GM12878 (cell line): ENCODE data around the gene CNTLN. TPM values are rescaled to one million over a fixed set of nuclear protein-coding genes. Genes with fewer than 3 reads are reported as not detected.

Experiments used
- ATAC-seq: fragments of 200-7000 bp; cut with Tn5 transposase; 3 replicates; pipeline ENCODE4 v1.9.1; 2020; ENCODE audit warnings: mild to moderate bottlenecking, moderate library complexity
- BruUV-seq: library from RNA; stranded (reverse); fragments of 400-500 nt; replicated peaks from 2 replicates; lab custom pipeline; 2021; lab: Mats Ljungman, UMichigan
- CTCF ChIA-PET: fragments of 300-600 bp; sonication (Branson Sonifier 250); formaldehyde crosslinking; extraction: SDS; loops from one replicate; lab custom pipeline; 2021; ENCODE audit warnings: inconsistent platforms; lab: Yijun Ruan, JAX
- POLR2A ChIA-PET: fragments of 350-600 bp; formaldehyde crosslinking; extraction: SDS; loops from one replicate; lab custom pipeline; 2021; ENCODE audit warnings: inconsistent platforms; lab: Charles Lee
- RAD21 ChIA-PET: fragments of 300-600 bp; sonication (Branson Sonifier 250); formaldehyde crosslinking; loops from one replicate; lab custom pipeline; 2023; ENCODE audit warnings: antibody characterized with exemption; ENCODE audit not compliant: unreplicated experiment; lab: Charles Lee
- SMC1A ChIA-PET: fragments of 300-600 bp; sonication (Branson Sonifier 250); formaldehyde crosslinking; loops from one replicate; lab custom pipeline; 2023; ENCODE audit not compliant: unreplicated experiment, uncharacterized antibody; lab: Charles Lee
- DNase-seq: peaks from one replicate; pipeline ENCODE4 v3.0.0-alpha.2; 2011; ENCODE audit warnings: low read depth, low spot score
- FAIRE-seq: peaks from 3 replicates; lab custom pipeline; 2011; peaks lifted over from hg19 to GRCh38; lab: Jason Lieb, UNC
- H2AFZ ChIP-seq: 2 replicates; pipeline ENCODE4 v1.6.0; 2011; ENCODE audit warnings: low read depth, low read length, control low read depth; ENCODE audit not compliant: control insufficient read depth
- H3K27ac ChIP-seq: 2 replicates; pipeline ENCODE4 v1.5.1; 2011; ENCODE audit warnings: control low read depth; ENCODE audit not compliant: control insufficient read depth, insufficient read depth
- H3K27me3 ChIP-seq, 2 experiments: replicated peaks in 1 of 2; 2 replicates each; pipeline versions ENCODE4 v1.6.0 to v1.6.1; 2011; ENCODE audit warnings: low read length in 1 of 2; ENCODE audit not compliant: control insufficient read depth in 2 of 2, insufficient read depth in 2 of 2
- H3K36me3 ChIP-seq, 2 experiments: 2 replicates each; pipeline ENCODE4 v1.5.1; 2011; ENCODE audit warnings: low read length in 1 of 2; ENCODE audit not compliant: control insufficient read depth in 2 of 2, insufficient read depth in 2 of 2
- H3K4me1 ChIP-seq: 2 replicates; pipeline ENCODE4 v1.6.1; 2011; ENCODE audit warnings: mild to moderate bottlenecking, low read length, moderate library complexity, mixed read lengths; ENCODE audit not compliant: control insufficient read depth, insufficient read depth
- H3K4me2 ChIP-seq: 2 replicates; pipeline ENCODE4 v1.6.0; 2011; ENCODE audit warnings: control low read depth; ENCODE audit not compliant: control insufficient read depth, insufficient read depth
- H3K4me3 ChIP-seq: fragments of 200-600 bp; sonication (generic); 2 replicates; pipeline ENCODE4 v1.5.1; 2016
- H3K79me2 ChIP-seq: 2 replicates; pipeline ENCODE4 v1.6.0; 2011; ENCODE audit warnings: low read length; ENCODE audit not compliant: control insufficient read depth, insufficient read depth
- H3K9ac ChIP-seq: 2 replicates; pipeline ENCODE4 v1.8.0; 2011; ENCODE audit warnings: low read length, control low read depth, mixed read lengths; ENCODE audit not compliant: control insufficient read depth, insufficient read depth
- H3K9me3 ChIP-seq: replicated peaks from 3 replicates; pipeline ENCODE4 v1.5.1; 2011; ENCODE audit warnings: mild to moderate bottlenecking, low read length; ENCODE audit not compliant: control insufficient read depth, insufficient read depth
- H4K20me1 ChIP-seq: 2 replicates; pipeline ENCODE4 v1.6.0; 2011; ENCODE audit not compliant: control insufficient read depth, insufficient read depth
- EGR1 ChIP-seq, 2 experiments: IDR thresholded peaks; 1 replicate in 1 of 2; 2 replicates in 1 of 2; pipeline ENCODE4 v1.6.1; 2011 to 2012; ENCODE audit warnings: low read depth in 2 of 2, low read length in 2 of 2, borderline replicate concordance in 1 of 2, mild to moderate bottlenecking in 1 of 2, moderate library complexity in 1 of 2
- NFYB ChIP-seq: IDR thresholded peaks from 2 replicates; pipeline ENCODE4 v1.6.1; 2011; ENCODE audit warnings: low read depth, mild to moderate bottlenecking, low read length, improper control_type of control experiment, moderate library complexity; ENCODE audit not compliant: insufficient read depth
- PBX3 ChIP-seq: IDR thresholded peaks from 2 replicates; pipeline ENCODE4 v1.6.1; 2011; ENCODE audit warnings: mild to moderate bottlenecking, low read depth, low read length, moderate library complexity; ENCODE audit not compliant: insufficient replicate concordance
- TBL1XR1 ChIP-seq: IDR thresholded peaks from 2 replicates; pipeline ENCODE4 v1.6.1; 2012; ENCODE audit warnings: low read depth, low read length, improper control_type of control experiment
- ZNF24 ChIP-seq: fragments of 450-650 bp; IDR thresholded peaks from 2 replicates; pipeline ENCODE4 v1.6.1; 2017; ENCODE audit warnings: antibody characterized with exemption, mild to moderate bottlenecking
- WGBS: methylation state at CpG from one replicate; pipeline ENCODE4 v1.1.6; 2016; ENCODE audit warnings: low lambda C conversion rate; ENCODE audit not compliant: insufficient replicate concordance, insufficient coverage; ENCODE audit errors: missing lambda C conversion rate; 5-methylcytosine and 5-hydroxymethylcytosine counted together
- in situ Hi-C: fragments of 300-500 bp; cut with MboI; formaldehyde crosslinking; loops from 9 replicates; pipeline ENCODE4 v1.14.3; 2018; ENCODE audit warnings: mixed read lengths
- intact Hi-C: fragments of 100-400 bp; cut with micrococcal nuclease; formaldehyde crosslinking; loops from one replicate; pipeline ENCODE4 v1.14.2; 2022; ENCODE audit not compliant: unreplicated experiment
- polyA plus RNA-seq, 11 experiments: library from polyadenylated mRNA; depleted of rRNA in 4 of 11; unstranded in 6 of 11; stranded (reverse) in 5 of 11; fragments of >200 nt; fragmentation: Nextera tagmentation in 4 of 11; fragmentation: Illumina TruSeq in 1 of 11; extraction: Ambion mirVana in 4 of 11; extraction: Trizol in 1 of 11; gene quantifications; 1 replicate in 1 of 11; 2 replicates in 10 of 11; pipeline versions ENCODE4 v1.2.1 to v1.2.3, GENCODE V29; 2011 to 2016; ENCODE audit warnings: inconsistent platforms in 2 of 11, missing spikeins in 2 of 11, low read depth in 1 of 11
- total RNA-seq, 4 experiments: library from RNA; depleted of rRNA in 3 of 4; stranded (reverse); fragments of >200 nt in 3 of 4; fragmentation: Illumina TruSeq in 1 of 4; extraction: Trizol in 1 of 4; gene quantifications; 2 replicates each; pipeline versions ENCODE4 v1.2.1 to v1.2.3, GENCODE V29; 2013 to 2021
- TF ChIP-seq, protein P1 (sequence below): fragments of 450-650 bp; IDR thresholded peaks from 2 replicates; pipeline ENCODE4 v1.6.1; 2018; ENCODE audit warnings: mild to moderate bottlenecking, low read depth, moderate library complexity; ENCODE audit not compliant: partially characterized antibody

The CNTLN gene
- total and polyA plus RNA-seq, 10 of the 15 experiments (the other 5 are each of a cell fraction or from before 2014, with no cell fraction given) = 0.01 to 7.0 (median 0.03) TPM; not detected in 4

DNA sequence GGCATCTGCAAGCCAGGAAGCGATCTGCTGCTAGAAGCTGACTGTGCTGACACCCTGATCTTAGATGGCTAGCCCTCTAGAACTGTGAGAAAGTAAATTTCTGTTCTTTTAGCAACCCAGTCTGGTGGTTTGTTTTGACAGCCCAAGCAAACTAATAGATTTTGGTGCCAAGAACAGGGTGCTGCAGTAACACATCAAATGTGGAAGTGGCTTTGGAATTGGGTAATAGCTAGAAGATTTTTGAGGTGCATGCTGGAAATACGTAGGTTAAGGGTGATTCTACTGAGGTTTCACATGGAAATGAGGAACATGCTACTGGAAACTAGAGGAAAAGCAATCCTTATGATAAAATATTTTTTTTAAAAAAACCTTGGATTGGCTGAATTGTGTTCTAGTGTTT is 290.5 kb downstream of the CNTLN start:
- WGBS = 0% methylated on average over 2 of the region's 2 CpGs
- in situ Hi-C loops = no loop called here
- Histone ChIP-seq H3K9me3 (no peaks in the 10 kb centered on the region), H3K36me3 (no peaks in the 10 kb centered on the region), H2AFZ (no peak overlapping the region), H3K4me1 (no peaks in the 10 kb centered on the region), H3K79me2 (no peaks in the 10 kb centered on the region), H3K4me3 (no peak overlapping the region), H3K27ac (no peak overlapping the region), H3K27me3 (no peaks in the 10 kb centered on the region), H3K4me2 (no peak overlapping the region), H3K9ac (no peak overlapping the region), H4K20me1 (no peaks in the 10 kb centered on the region)
- ATAC-seq (no peak), DNase-seq (no peak), FAIRE-seq (no peak)
- intact Hi-C loops = no loop called here
- TF ChIP-seq EGR1 (IDR thresholded peaks at IDR 0.05; ENCODE audit: borderline replicate concordance in 1 of 2, low read depth in 2 of 2, low read length in 2 of 2) = no peak
- TF ChIP-seq NFYB = no peak
- TF ChIP-seq ZNF24 = no peak
- TF ChIP-seq, protein P1, sequence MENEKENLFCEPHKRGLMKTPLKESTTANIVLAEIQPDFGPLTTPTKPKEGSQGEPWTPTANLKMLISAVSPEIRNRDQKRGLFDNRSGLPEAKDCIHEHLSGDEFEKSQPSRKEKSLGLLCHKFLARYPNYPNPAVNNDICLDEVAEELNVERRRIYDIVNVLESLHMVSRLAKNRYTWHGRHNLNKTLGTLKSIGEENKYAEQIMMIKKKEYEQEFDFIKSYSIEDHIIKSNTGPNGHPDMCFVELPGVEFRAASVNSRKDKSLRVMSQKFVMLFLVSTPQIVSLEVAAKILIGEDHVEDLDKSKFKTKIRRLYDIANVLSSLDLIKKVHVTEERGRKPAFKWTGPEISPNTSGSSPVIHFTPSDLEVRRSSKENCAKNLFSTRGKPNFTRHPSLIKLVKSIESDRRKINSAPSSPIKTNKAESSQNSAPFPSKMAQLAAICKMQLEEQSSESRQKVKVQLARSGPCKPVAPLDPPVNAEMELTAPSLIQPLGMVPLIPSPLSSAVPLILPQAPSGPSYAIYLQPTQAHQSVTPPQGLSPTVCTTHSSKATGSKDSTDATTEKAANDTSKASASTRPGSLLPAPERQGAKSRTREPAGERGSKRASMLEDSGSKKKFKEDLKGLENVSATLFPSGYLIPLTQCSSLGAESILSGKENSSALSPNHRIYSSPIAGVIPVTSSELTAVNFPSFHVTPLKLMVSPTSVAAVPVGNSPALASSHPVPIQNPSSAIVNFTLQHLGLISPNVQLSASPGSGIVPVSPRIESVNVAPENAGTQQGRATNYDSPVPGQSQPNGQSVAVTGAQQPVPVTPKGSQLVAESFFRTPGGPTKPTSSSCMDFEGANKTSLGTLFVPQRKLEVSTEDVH = no peak
- TF ChIP-seq PBX3 = no peak
- TF ChIP-seq TBL1XR1 = no peak
- no TSS peak for BruUV-seq
- SMC1A ChIA-PET = no interaction called here
- RAD21 ChIA-PET = no interaction called here
- POLR2A ChIA-PET = no interaction called here
- CTCF ChIA-PET = no interaction called here
